ENCODE measurements around the gene MTERF1.
"Not testable (repeated sequence)": the region's sequence is repeated elsewhere in the genome, so short reads cannot be mapped to it uniquely, and the experiment has no call there.

Gene MTERF1

GRCh38 chr7:91883676-91884362 is 3.3 kb upstream of the MTERF1 start:
- no peak for DNase-seq

DNA sequence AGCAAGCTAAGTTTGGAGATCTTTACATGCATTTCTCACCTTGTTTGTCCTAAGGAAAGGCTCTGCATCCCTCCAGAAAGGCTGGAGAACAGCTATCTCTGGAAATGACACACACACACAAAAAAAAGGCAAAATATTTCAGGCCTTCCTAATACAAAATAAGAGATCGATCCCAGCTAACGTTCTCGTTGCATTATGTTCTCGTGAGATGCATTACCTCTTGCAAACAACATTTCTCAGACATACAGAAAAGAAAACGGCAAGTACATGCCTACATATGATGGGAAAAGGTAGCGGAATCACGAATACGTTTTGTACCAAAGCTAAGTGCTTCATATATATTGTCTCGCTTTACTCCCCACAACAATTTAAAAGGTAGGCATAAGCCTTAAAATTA is 488 bp downstream of the MTERF1 start:
- DNase-seq = no peak

- DNase-seq = no peak
Measured at GRCh38 chr7:91876391-91877133, 3.9 kb downstream of the MTERF1 start.

DNA sequence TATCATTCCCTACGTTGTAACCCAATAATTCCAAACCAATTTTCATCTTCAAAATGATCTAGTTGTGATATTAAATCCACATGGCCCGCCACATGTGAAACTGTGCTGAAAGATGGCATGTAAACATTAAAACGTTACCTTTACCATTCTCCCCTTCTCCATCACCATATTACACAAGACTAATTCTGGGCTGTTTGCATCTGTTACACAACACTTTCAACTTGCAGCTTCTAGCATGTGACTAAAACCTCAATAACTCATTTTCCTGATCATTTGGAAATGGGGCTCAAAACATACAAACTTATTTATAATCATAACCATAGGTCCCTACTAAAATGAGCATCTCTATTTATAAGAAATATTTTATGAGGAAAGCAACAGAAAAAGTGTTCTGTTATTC is 4.7 kb downstream of the MTERF1 start:
- DNase-seq = no peak

GRCh38 chr7:91872928-91873327 is 7.6 kb downstream of the MTERF1 start:
- no peak for DNase-seq

DNA sequence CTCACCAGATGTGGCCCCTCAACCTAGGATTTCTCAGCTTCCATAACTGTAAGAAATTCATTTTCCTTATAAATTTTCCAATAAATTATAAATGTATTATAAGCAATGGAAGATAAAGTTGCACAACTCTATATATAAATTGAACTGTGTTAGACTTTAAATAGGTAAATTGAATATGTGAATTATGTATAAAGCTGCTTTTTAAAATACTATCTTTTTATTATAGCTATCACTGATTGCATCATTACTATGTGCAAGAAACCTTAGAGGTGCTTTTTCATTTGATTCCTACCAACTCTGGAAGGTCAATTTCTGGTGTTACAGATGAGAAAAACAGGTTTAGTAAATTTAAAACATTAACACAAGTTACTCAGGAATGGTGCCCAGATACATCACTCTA is 8.4 kb downstream of the MTERF1 start:
- DNase-seq = no peak

DNA sequence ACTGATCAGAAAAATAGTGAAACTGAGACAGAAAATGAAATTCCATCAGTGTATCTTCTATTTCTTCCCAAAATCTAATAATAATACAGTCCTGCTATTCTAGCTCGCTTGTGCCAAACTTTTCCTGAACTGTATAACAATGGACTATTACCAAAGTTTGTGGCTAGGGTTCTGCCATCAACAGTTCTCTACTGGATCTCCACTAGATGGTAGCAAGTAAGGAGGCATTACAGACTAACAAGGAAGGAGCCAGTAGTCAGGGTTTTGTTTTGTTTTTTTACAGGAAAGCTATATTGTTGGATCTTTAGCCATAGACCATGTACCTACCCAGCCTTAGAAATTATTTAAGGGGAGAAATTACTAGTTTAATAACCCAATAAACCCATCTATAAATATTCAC is 10.8 kb downstream of the MTERF1 start:
- no peak for DNase-seq

- DNase-seq = no peak
Measured at GRCh38 chr7:91866599-91867148, 13.8 kb downstream of the MTERF1 start.

- no peak for DNase-seq
Measured at GRCh38 chr7:91865511-91865910, 15.0 kb downstream of the MTERF1 start.

- not testable (repeated sequence) for DNase-seq
Measured at GRCh38 chr7:91864604-91865003, 15.9 kb downstream of the MTERF1 start.

DNA sequence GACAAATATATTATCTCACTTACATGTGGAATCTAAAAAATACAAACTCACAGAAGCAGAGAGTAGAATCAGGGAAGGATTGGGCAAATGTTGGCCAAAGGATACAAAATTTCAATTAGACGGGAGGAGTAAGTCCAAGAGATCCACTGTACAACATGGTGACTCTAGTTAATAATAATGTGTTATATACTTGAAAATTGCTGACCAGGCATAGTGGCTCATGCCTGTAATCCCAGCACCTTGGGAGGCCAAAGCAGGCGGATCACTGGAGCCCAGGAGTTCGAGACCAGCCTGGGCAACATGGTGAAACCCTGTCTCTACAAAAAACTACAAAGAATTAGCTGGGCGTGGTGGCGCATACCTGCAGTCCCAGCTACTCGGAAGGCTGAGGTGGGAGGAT is 16.4 kb downstream of the MTERF1 start:
- DNase-seq = no peak

DNA sequence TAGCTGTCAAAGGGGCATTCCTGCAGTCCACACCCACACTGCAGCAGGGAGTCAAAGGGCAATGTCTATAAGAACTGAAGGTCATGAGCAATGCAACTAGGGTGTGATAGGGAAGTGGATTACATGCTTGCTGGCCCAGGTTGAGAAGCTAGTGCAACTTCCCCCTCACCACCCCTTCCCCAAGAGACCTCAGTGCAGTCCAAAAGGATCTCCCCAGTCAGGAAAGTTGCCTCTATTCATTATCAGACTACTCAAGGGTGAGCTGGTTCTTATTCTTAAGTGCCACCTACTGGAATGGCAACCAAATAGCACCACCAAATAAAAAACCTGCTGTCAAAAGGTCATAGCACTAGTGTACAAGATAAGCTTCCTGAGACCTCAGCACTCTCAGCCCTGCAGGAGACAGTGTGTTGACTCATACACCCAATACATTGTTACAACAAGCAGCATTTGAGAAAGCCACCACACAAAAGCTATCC is 28.2 kb downstream of the MTERF1 start:
- no peak for DNase-seq

GRCh38 chr7:91850455-91850854 is 30.0 kb downstream of the MTERF1 start:
- DNase-seq = no peak

GRCh38 chr7:91847876-91848588 is 32.5 kb downstream of the MTERF1 start:
- no peak for DNase-seq

DNA sequence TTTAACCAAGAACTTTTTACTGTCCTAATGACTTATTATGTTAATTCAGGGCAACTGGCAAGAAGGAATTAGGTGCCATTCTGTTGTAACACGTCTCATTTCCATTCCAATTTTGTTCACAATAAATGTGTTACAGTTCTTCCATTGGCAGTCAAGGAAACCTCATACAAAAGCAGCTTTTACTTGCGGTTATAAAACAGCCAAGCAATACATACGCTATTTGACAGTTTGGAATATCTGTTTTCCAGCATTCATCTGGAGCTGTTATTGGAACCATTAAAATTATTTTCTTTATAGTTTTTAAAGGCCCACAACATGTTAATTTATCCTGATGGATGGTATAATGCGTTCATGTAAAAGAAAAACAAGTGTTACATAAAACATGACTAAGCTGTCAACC is 33.3 kb downstream of the MTERF1 start:
- DNase-seq = no peak

DNA sequence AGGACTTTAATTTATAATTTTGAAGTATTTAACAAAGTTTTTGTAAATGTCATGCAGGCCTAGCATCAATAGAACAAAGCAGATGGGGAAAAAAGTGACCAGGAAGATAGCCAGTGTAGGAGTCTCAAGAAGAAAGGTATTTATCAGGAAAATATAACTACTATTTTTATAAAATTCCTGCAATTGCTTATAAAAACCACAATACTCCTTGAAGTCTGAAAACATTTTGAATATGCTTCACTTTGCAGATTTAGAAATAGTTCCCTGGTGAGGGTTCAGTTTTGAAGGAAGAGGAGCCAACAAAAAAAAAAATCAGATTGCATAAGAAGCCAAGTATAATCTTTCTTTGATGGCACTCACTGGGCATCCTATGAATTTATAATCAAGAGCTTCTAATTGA is 34.1 kb downstream of the MTERF1 start:
- no peak for DNase-seq

GRCh38 chr7:91843831-91844230 is 36.7 kb downstream of the MTERF1 start:
- no peak for DNase-seq

DNA sequence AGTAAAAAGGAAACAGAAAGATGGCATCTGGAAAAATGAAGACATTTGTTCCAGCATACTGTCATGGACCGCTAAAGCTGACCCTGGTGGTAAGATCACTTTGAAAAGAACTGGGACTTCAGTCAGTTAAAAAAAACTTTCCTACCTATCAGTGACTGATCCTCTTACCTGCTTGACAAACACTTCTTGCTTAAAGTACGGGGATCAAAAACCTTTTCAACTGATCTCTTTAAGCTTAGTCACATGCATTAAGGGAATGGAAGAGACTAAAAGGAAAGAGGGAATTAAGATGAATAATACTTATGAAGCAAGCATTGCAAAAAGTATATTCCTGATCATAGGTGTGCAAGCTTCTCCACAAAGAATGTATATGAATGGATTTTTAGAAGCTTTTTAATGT is 42.1 kb downstream of the MTERF1 start:
- DNase-seq = no peak

GRCh38 chr7:91837397-91838070 is 43.0 kb downstream of the MTERF1 start:
- DNase-seq = no peak

- no peak for DNase-seq
Measured at GRCh38 chr7:91835826-91836368, 44.6 kb downstream of the MTERF1 start.

DNA sequence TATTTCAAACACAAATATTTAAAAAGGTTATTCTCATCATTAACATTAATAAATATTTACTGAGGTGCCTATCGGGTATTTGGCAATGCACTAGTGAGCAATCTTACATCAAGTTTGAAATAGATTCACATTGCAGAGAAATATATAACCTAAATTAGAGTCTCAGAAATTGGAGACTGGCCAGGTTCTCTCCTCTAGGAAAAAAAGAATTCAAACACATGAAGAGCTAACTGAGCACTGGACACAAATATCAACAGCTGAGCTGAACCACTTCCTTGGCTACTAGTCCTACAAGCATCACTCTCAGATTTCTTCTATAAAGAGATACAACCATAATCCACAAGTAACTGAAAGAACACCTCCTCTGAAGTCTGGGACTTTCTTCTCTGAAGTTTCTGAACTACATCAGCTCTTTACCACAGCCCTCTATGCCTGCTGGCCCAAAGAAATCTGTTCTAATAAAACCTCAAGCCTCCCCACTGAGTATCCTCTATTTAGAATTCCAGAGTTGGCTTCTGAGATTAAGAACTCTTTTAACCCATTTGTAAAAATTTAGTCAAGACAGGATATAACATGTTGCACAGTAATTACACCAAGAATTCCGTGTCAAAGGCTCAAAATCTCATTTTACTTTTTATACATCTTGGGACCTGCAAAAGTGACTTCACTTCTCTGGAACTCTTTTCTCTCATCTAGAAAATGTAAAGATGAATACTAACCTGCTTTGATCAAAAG is 45.2 kb downstream of the MTERF1 start:
- DNase-seq = no peak

GRCh38 chr7:91832493-91833045 is 47.9 kb downstream of the MTERF1 start:
- no peak for DNase-seq
